Natural killer cell (primary cell): ENCODE data around the gene NR4A2. TPM values are rescaled to one million over a fixed set of nuclear protein-coding genes. Genes with fewer than 3 reads are reported as not detected.

Experiments used
- ATAC-seq, 3 donors: fragments of 150-1000 bp in 2 of 3; fragments of 200-7000 bp in 1 of 3; cut with Tn5 transposase; 1 replicate in 1 of 3; 2 replicates in 2 of 3; pipeline ENCODE4 v1.10.0; 2021; ENCODE audit warnings: mild to moderate bottlenecking in 2 of 3, moderate library complexity in 2 of 3
- DNase-seq, 2 donors: peaks; one replicate each; pipeline versions ENCODE4 v3.0.0 to v3.0.0-alpha.2; 2013 to 2021; ENCODE audit warnings: mixed read lengths in 1 of 2
- H3K27ac ChIP-seq: one replicate; pipeline ENCODE4 v1.5.1; 2013; ENCODE audit warnings: mild to moderate bottlenecking, low read length
- H3K27me3 ChIP-seq: one replicate; pipeline ENCODE4 v1.6.1; 2013; ENCODE audit warnings: low read length; ENCODE audit not compliant: control insufficient read depth, insufficient read depth
- H3K36me3 ChIP-seq: one replicate; pipeline ENCODE4 v1.6.1; 2013; ENCODE audit warnings: low read length; ENCODE audit not compliant: control insufficient read depth, insufficient read depth
- H3K4me1 ChIP-seq: one replicate; pipeline ENCODE4 v1.6.1; 2013; ENCODE audit warnings: low read length; ENCODE audit not compliant: control insufficient read depth, insufficient read depth
- H3K4me3 ChIP-seq: one replicate; pipeline ENCODE4 v1.5.1; 2013; ENCODE audit warnings: low read length
- H3K9me3 ChIP-seq: one replicate; pipeline ENCODE4 v1.6.1; 2013; ENCODE audit warnings: low read length; ENCODE audit not compliant: control insufficient read depth, insufficient read depth
- H3K27ac Mint-ChIP-seq, 2 donors: one replicate each; pipeline ENCODE4 v1.8.0; 2022; ENCODE audit warnings: mild to moderate bottlenecking in 2 of 2, mixed read lengths in 2 of 2, moderate library complexity in 1 of 2
- H3K27me3 Mint-ChIP-seq, 2 donors: one replicate each; pipeline ENCODE4 v1.8.0; 2022; ENCODE audit warnings: low read depth in 2 of 2, mixed read lengths in 2 of 2
- H3K36me3 Mint-ChIP-seq: one replicate; pipeline ENCODE4 v1.8.0; 2022; ENCODE audit warnings: mixed read lengths
- H3K4me1 Mint-ChIP-seq, 2 donors: one replicate each; pipeline ENCODE4 v1.8.0; 2022; ENCODE audit warnings: mixed read lengths in 2 of 2
- H3K4me3 Mint-ChIP-seq: one replicate; pipeline ENCODE4 v1.8.0; 2022; ENCODE audit warnings: mild to moderate bottlenecking, moderate library complexity, mixed read lengths
- H3K9me3 Mint-ChIP-seq, 2 donors: one replicate each; pipeline ENCODE4 v1.8.0; 2022; ENCODE audit warnings: mixed read lengths in 2 of 2
- CTCF ChIP-seq: fragments of 200-600 bp; IDR thresholded peaks from one replicate; pipeline ENCODE4 v1.8.0; 2022; ENCODE audit warnings: antibody characterized with exemption
- WGBS: methylation state at CpG from one replicate; pipeline ENCODE4 v1.1.7; 2013; ENCODE audit warnings: missing lambda C conversion rate; ENCODE audit not compliant: insufficient coverage; 5-methylcytosine and 5-hydroxymethylcytosine counted together
- intact Hi-C: fragments of 100-400 bp; cut with micrococcal nuclease; formaldehyde crosslinking; loops from one replicate; pipeline ENCODE4 v1.14.2; 2022
- total RNA-seq, 4 donors: library from RNA; stranded (reverse); fragments of 120-200 nt in 1 of 4; gene quantifications; one replicate each; pipeline versions ENCODE4 v1.2.3 to v1.2.4, GENCODE V29; 2013 to 2022

NR4A2 gene
- total RNA-seq, 3 donors from 2014 or later (not counting 1 experiment from before 2014, with no cell fraction given), result 163 to 316 (median 266) TPM

GRCh38 chr2:156333951-156334495 is 1.5 kb upstream of the NR4A2 start:
- H3K4me3 Mint-ChIP-seq, result peak overlapping the region; percentile 99
- peaks cover 67% of the 10 kb centered on the region in 2 donors for H3K4me1 Mint-ChIP-seq
- H3K9me3 Mint-ChIP-seq, result no peaks in the 10 kb centered on the region
- peaks cover 22 to 32% of the 10 kb centered on the region in 2 donors for H3K27me3 Mint-ChIP-seq
- H3K27ac ChIP-seq, result peak overlapping the region; percentile 97
- peaks cover 41% of the 10 kb centered on the region for H3K4me1 ChIP-seq
- H3K36me3 Mint-ChIP-seq, result no peaks in the 10 kb centered on the region
- H3K27me3 ChIP-seq, result peaks cover 18% of the 10 kb centered on the region
- intact Hi-C loops, result loop anchor here (1.0 to 10.0 kb wide), 6 partner anchors 7 to 1107 kb away; no protein-coding TSS in a partner anchor
- H3K9me3 ChIP-seq, result no peaks in the 10 kb centered on the region
- ATAC-seq (peak; percentile 22 to 46 (median 45)), DNase-seq (peak; percentile 69 to 79)
- H3K4me3 ChIP-seq, result peak overlapping the region; percentile 91
- TF ChIP-seq CTCF, result no peak
- H3K27ac Mint-ChIP-seq, result peak overlapping the region; percentile 99
- no peaks in the 10 kb centered on the region for H3K36me3 ChIP-seq
- WGBS, result 0% methylated on average over 48 of the region's 48 CpGs

GRCh38 chr2:156333274-156333950 is 891 bp upstream of the NR4A2 start:
- peaks cover 69 to 73% of the 10 kb centered on the region in 2 donors for H3K4me1 Mint-ChIP-seq
- H3K9me3 ChIP-seq, result no peaks in the 10 kb centered on the region
- DNase-seq (no peak), ATAC-seq (no peak)
- peak overlapping the region; percentile 91 for H3K4me3 ChIP-seq
- peaks cover 24% of the 10 kb centered on the region for H3K27me3 ChIP-seq
- TF ChIP-seq CTCF, result no peak
- H3K4me1 ChIP-seq, result peaks cover 44% of the 10 kb centered on the region
- peak overlapping the region; percentile 99 for H3K4me3 Mint-ChIP-seq
- H3K36me3 Mint-ChIP-seq, result no peaks in the 10 kb centered on the region
- H3K27ac ChIP-seq, result peak overlapping the region; percentile 97
- under 1% methylated on average over 27 of the region's 28 CpGs for WGBS
- intact Hi-C loops, result loop anchor here (1.0 to 10.0 kb wide), 3 partner anchors 8 to 1081 kb away; no protein-coding TSS in a partner anchor
- H3K9me3 Mint-ChIP-seq, result no peaks in the 10 kb centered on the region
- peak overlapping the region; percentile 99 for H3K27ac Mint-ChIP-seq
- H3K27me3 Mint-ChIP-seq, result peaks cover 27 to 38% of the 10 kb centered on the region in 2 donors
- H3K36me3 ChIP-seq, result no peaks in the 10 kb centered on the region

GRCh38 chr2:156332284-156332533 is 312 bp downstream of the NR4A2 start:
- H3K9me3 Mint-ChIP-seq, result no peaks in the 10 kb centered on the region
- Histone ChIP-seq H3K27me3 (peaks cover 33% of the 10 kb centered on the region), H3K36me3 (no peaks in the 10 kb centered on the region), H3K27ac (peak overlapping the region; percentile 97), H3K4me3 (peak overlapping the region; percentile 91), H3K4me1 (peaks cover 44% of the 10 kb centered on the region), H3K9me3 (no peaks in the 10 kb centered on the region)
- intact Hi-C loops, result loop anchor here (5.0 to 10.0 kb wide), 2 partner anchors 140 to 1083 kb away; no protein-coding TSS in a partner anchor
- 1% methylated on average over 12 of the region's 12 CpGs for WGBS
- peak overlapping the region; percentile 99 for H3K4me3 Mint-ChIP-seq
- peak overlapping the region; percentile 99 for H3K27ac Mint-ChIP-seq
- no peak for TF ChIP-seq CTCF
- no peak for DNase-seq
- peaks cover 33 to 43% of the 10 kb centered on the region in 2 donors for H3K27me3 Mint-ChIP-seq
- peaks cover 69 to 76% of the 10 kb centered on the region in 2 donors for H3K4me1 Mint-ChIP-seq
- ATAC-seq, result no peak
- no peaks in the 10 kb centered on the region for H3K36me3 Mint-ChIP-seq
